H9 (cell line): Measurements from ENCODE around the gene PAK1IP1. TPM values are rescaled to one million over a fixed set of nuclear protein-coding genes. Genes with fewer than 3 reads are reported as not detected.

Experiments used
- DNase-seq: peaks from one replicate; pipeline ENCODE4 v3.0.0-alpha.2; 2017
- H2AFZ ChIP-seq: one replicate; pipeline ENCODE4 v1.6.1; 2013; ENCODE audit warnings: mild to moderate bottlenecking, low read length, control low read depth, moderate library complexity
- H2AK5ac ChIP-seq: 2 replicates; pipeline ENCODE4 v1.6.1; 2013; ENCODE audit warnings: low read length, control low read depth, mixed read lengths; ENCODE audit not compliant: insufficient read length
- H2BK120ac ChIP-seq: one replicate; pipeline ENCODE4 v1.6.1; 2013; ENCODE audit warnings: low read depth, mild to moderate bottlenecking, low read length, control low read depth, inconsistent platforms; ENCODE audit not compliant: poor library complexity, severe bottlenecking
- H2BK12ac ChIP-seq: 2 replicates; pipeline ENCODE4 v1.6.1; 2013; ENCODE audit warnings: low read length, control low read depth, mixed read lengths, low read depth; ENCODE audit not compliant: insufficient read length
- H2BK15ac ChIP-seq: 2 replicates; pipeline ENCODE4 v1.6.1; 2013; ENCODE audit warnings: low read depth, low read length, control low read depth
- H2BK20ac ChIP-seq: one replicate; pipeline ENCODE4 v1.6.1; 2013; ENCODE audit warnings: low read depth, mild to moderate bottlenecking, low read length, control low read depth, inconsistent platforms; ENCODE audit not compliant: poor library complexity, severe bottlenecking
- H2BK5ac ChIP-seq: 2 replicates; pipeline ENCODE4 v1.6.1; 2013; ENCODE audit warnings: low read length, control low read depth, mixed read lengths; ENCODE audit not compliant: insufficient read length
- H3K14ac ChIP-seq: 2 replicates; pipeline ENCODE4 v1.6.1; 2013; ENCODE audit warnings: low read length, control low read depth; ENCODE audit not compliant: insufficient read depth
- H3K18ac ChIP-seq: 2 replicates; pipeline ENCODE4 v1.6.1; 2013; ENCODE audit warnings: low read depth, mild to moderate bottlenecking, mixed read lengths, low read length, control low read depth; ENCODE audit not compliant: insufficient read length
- H3K23ac ChIP-seq: 2 replicates; pipeline ENCODE4 v1.6.1; 2013; ENCODE audit warnings: low read length, control low read depth, mixed read lengths, low read depth; ENCODE audit not compliant: insufficient read length
- H3K23me2 ChIP-seq: 2 replicates; pipeline ENCODE4 v1.6.1; 2013; ENCODE audit warnings: low read depth, mild to moderate bottlenecking, mixed read lengths, low read length, control low read depth; ENCODE audit not compliant: insufficient read length, poor library complexity, severe bottlenecking
- H3K27ac ChIP-seq: 2 replicates; pipeline ENCODE4 v1.5.1; 2013; ENCODE audit warnings: low read length, control low read depth, mixed read lengths, low read depth; ENCODE audit not compliant: insufficient read length
- H3K27me3 ChIP-seq: 2 replicates; pipeline ENCODE4 v1.6.1; 2013; ENCODE audit warnings: low read length, control low read depth, inconsistent platforms; ENCODE audit not compliant: insufficient read depth
- H3K4ac ChIP-seq: 2 replicates; pipeline ENCODE4 v1.6.1; 2013; ENCODE audit warnings: low read depth, mild to moderate bottlenecking, control low read depth, inconsistent platforms, low read length, moderate library complexity
- H3K4me1 ChIP-seq: 2 replicates; pipeline ENCODE4 v1.6.1; 2013; ENCODE audit warnings: low read length, control low read depth, inconsistent platforms; ENCODE audit not compliant: insufficient read depth
- H3K4me2 ChIP-seq: 2 replicates; pipeline ENCODE4 v1.6.1; 2013; ENCODE audit warnings: low read length, control low read depth, mixed read lengths; ENCODE audit not compliant: insufficient read length, insufficient read depth
- H3K56ac ChIP-seq: 2 replicates; pipeline ENCODE4 v1.6.1; 2013; ENCODE audit warnings: low read depth, mild to moderate bottlenecking, mixed read lengths, low read length, control low read depth; ENCODE audit not compliant: insufficient read length
- H3K79me1 ChIP-seq: 2 replicates; pipeline ENCODE4 v1.6.1; 2013; ENCODE audit warnings: low read depth, mild to moderate bottlenecking, moderate library complexity, low read length, control low read depth, inconsistent platforms; ENCODE audit not compliant: insufficient read depth, poor library complexity, severe bottlenecking
- H3K79me2 ChIP-seq: 2 replicates; pipeline ENCODE4 v1.6.1; 2013; ENCODE audit warnings: low read length, control low read depth, inconsistent platforms; ENCODE audit not compliant: insufficient read depth
- H3K9ac ChIP-seq: 2 replicates; pipeline ENCODE4 v1.6.1; 2013; ENCODE audit warnings: low read length, control low read depth, mixed read lengths; ENCODE audit not compliant: insufficient read length; ENCODE audit errors: extremely low read depth
- H3K9me3 ChIP-seq: one replicate; pipeline ENCODE4 v1.6.1; 2013; ENCODE audit warnings: low read depth, low read length, inconsistent platforms; ENCODE audit not compliant: control insufficient read depth
- H3T11ph ChIP-seq: one replicate; pipeline ENCODE4 v1.6.1; 2013; ENCODE audit warnings: mild to moderate bottlenecking, low read length, control low read depth, inconsistent platforms
- H4K20me1 ChIP-seq: one replicate; pipeline ENCODE4 v1.6.1; 2013; ENCODE audit not compliant: control insufficient read depth, insufficient read length, insufficient read depth
- H4K5ac ChIP-seq: 2 replicates; pipeline ENCODE4 v1.6.1; 2013; ENCODE audit warnings: low read depth, mild to moderate bottlenecking, mixed read lengths, low read length, control low read depth; ENCODE audit not compliant: insufficient read length
- H4K8ac ChIP-seq: replicated peaks from 2 replicates; pipeline ENCODE4 v1.6.1; 2013; ENCODE audit warnings: low read length, control low read depth, mixed read lengths, low read depth; ENCODE audit not compliant: insufficient read length
- H4K91ac ChIP-seq: 2 replicates; pipeline ENCODE4 v1.6.1; 2013; ENCODE audit warnings: low read depth, mild to moderate bottlenecking, moderate library complexity, mixed read lengths, low read length, control low read depth; ENCODE audit not compliant: insufficient read length
- H3K27ac Mint-ChIP-seq, 3 experiments: 2 replicates in 2 of 3; 3 replicates in 1 of 3; pipeline ENCODE4 v1.8.0; 2020 to 2021; ENCODE audit warnings: mixed read lengths in 3 of 3, mild to moderate bottlenecking in 1 of 3, moderate library complexity in 1 of 3
- H3K27me3 Mint-ChIP-seq: 2 replicates; pipeline ENCODE4 v1.8.0; 2021; ENCODE audit warnings: low read depth, mild to moderate bottlenecking, moderate library complexity, mixed read lengths
- H3K36me3 Mint-ChIP-seq, 3 experiments: 2 replicates in 2 of 3; 3 replicates in 1 of 3; pipeline ENCODE4 v1.8.0; 2020 to 2021; ENCODE audit warnings: low read depth in 3 of 3, mixed read lengths in 3 of 3; ENCODE audit not compliant: insufficient read depth in 1 of 3
- H3K4me1 Mint-ChIP-seq, 2 experiments: 2 replicates each; pipeline ENCODE4 v1.8.0; 2020; ENCODE audit warnings: mixed read lengths in 2 of 2
- H3K4me3 Mint-ChIP-seq, 2 experiments: 2 replicates in 1 of 2; 3 replicates in 1 of 2; pipeline ENCODE4 v1.8.0; 2020 to 2021; ENCODE audit warnings: mild to moderate bottlenecking in 2 of 2, mixed read lengths in 2 of 2, moderate library complexity in 1 of 2
- H3K9me3 Mint-ChIP-seq, 2 experiments: 2 replicates in 1 of 2; 3 replicates in 1 of 2; pipeline ENCODE4 v1.8.0; 2020; ENCODE audit warnings: mild to moderate bottlenecking in 2 of 2, mixed read lengths in 2 of 2, moderate library complexity in 1 of 2
- WGBS: extraction: QIAGEN DNeasy Blood & Tissue Kit; methylation state at CpG from one replicate; pipeline ENCODE4 v1.1.7; 2013; ENCODE audit warnings: missing lambda C conversion rate, low lambda C conversion rate, mixed read lengths; ENCODE audit not compliant: insufficient read length; ENCODE audit errors: extremely low coverage; 5-methylcytosine and 5-hydroxymethylcytosine counted together
- total RNA-seq: library from RNA; stranded (reverse); gene quantifications from 2 replicates; pipeline ENCODE4 v1.2.1, GENCODE V29; 2021
- TF ChIP-seq, protein P1 (sequence below): fragments of 200-600 bp; sonication (generic); conservative IDR thresholded peaks from 3 replicates; pipeline ENCODE4 v1.8.0; 2021; ENCODE audit warnings: antibody characterized with exemption, mild to moderate bottlenecking

PAK1IP1 gene
- total RNA-seq, 1 experiment from 2014 or later, result 44.8 TPM

DNA sequence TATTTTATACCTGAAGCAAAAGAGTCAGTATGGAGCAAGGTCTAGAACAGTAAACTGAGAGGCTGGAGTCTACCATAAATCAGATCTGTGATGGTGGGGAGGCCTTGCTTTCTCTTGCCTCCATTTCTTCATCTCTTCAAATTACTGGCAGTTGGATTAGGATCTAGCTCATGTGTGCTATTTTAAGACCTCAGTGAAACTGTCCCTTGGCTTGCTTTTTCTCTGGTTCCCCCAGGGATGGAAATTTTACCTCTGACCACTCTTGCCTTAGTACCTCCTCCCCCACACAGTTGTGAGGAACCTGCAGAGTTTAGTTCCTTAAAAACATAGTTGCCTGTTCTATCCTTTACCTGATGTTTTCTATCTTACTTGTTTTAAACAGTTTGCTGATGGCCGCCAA lies 61.3 kb downstream of the PAK1IP1 start:
- Histone ChIP-seq H3K9ac (no peak overlapping the region), H2AK5ac (no peak overlapping the region), H3K56ac (no peak overlapping the region), H4K5ac (no peak overlapping the region), H3K4ac (no peak overlapping the region), H3K23ac (no peak overlapping the region), H3K4me1 (no peaks in the 10 kb centered on the region), H2BK20ac (no peak overlapping the region), H3K18ac (no peak overlapping the region), H3K27ac (no peak overlapping the region), H3K14ac (no peak overlapping the region), H3K23me2 (no peaks in the 10 kb centered on the region), H3K79me2 (peaks cover 9% of the 10 kb centered on the region; the same call in 1 of the 2 replicates), H3T11ph (no peak overlapping the region), H2BK15ac (no peak overlapping the region), H3K4me2 (no peak overlapping the region), H3K9me3 (no peaks in the 10 kb centered on the region), H3K27me3 (no peaks in the 10 kb centered on the region), H2AFZ (no peak overlapping the region), H4K20me1 (no peaks in the 10 kb centered on the region), H4K8ac (no peak overlapping the region), H4K91ac (no peak overlapping the region), H2BK5ac (no peak overlapping the region), H2BK120ac (no peak overlapping the region), H2BK12ac (no peak overlapping the region), H3K79me1 (peaks cover 5% of the 10 kb centered on the region)
- TF ChIP-seq, protein P1, sequence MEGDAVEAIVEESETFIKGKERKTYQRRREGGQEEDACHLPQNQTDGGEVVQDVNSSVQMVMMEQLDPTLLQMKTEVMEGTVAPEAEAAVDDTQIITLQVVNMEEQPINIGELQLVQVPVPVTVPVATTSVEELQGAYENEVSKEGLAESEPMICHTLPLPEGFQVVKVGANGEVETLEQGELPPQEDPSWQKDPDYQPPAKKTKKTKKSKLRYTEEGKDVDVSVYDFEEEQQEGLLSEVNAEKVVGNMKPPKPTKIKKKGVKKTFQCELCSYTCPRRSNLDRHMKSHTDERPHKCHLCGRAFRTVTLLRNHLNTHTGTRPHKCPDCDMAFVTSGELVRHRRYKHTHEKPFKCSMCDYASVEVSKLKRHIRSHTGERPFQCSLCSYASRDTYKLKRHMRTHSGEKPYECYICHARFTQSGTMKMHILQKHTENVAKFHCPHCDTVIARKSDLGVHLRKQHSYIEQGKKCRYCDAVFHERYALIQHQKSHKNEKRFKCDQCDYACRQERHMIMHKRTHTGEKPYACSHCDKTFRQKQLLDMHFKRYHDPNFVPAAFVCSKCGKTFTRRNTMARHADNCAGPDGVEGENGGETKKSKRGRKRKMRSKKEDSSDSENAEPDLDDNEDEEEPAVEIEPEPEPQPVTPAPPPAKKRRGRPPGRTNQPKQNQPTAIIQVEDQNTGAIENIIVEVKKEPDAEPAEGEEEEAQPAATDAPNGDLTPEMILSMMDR, result no peak
- WGBS, result no CpG with 5 or more reads among the region's 1 CpG
- no peak overlapping the region for H3K4me3 Mint-ChIP-seq
- H3K4me1 Mint-ChIP-seq, result peaks cover 0 to 6% of the 10 kb centered on the region in 2 experiments; a peak in 2 of 4 replicates
- H3K27me3 Mint-ChIP-seq, result no peaks in the 10 kb centered on the region
- peaks cover 41 to 83% (median 77%) of the 10 kb centered on the region in 3 experiments for H3K36me3 Mint-ChIP-seq
- no peak for DNase-seq
- 0 out of 7 replicates have a peak overlapping the region, but pooled peaks of 1 of the 3 experiments have one; percentile 8 for H3K27ac Mint-ChIP-seq
- no peaks in the 10 kb centered on the region for H3K9me3 Mint-ChIP-seq

Other genes with a start within 250 kb of the PAK1IP1 start
- 41.3 and 41.7 TPM in 2 replicates for gene GCNT2, start 173.6 kb upstream of the PAK1IP1 start, total RNA-seq
- gene C6orf52, start 356 bp upstream of the PAK1IP1 start, total RNA-seq, result 1.8 and 2.3 TPM in 2 replicates
- 94.4 and 104 TPM in 2 replicates for gene TMEM14C, start 28.1 kb downstream of the PAK1IP1 start, total RNA-seq
- 104 and 107 TPM in 2 replicates for gene TMEM14B, start 52.8 kb downstream of the PAK1IP1 start, total RNA-seq
- 0.20 TPM in 2 replicates for gene MAK, start 143.6 kb downstream of the PAK1IP1 start, total RNA-seq
- gene GCM2, start 187.1 kb downstream of the PAK1IP1 start, total RNA-seq, result 0.11 and 0.15 TPM in 2 replicates
- 3.5 and 4.3 TPM in 2 replicates for gene SYCP2L, start 192.1 kb downstream of the PAK1IP1 start, total RNA-seq